Measurements from ENCODE around the gene C1QTNF1.
"Not testable (repeated sequence)": the region's sequence is repeated elsewhere in the genome, so short reads cannot be mapped to it uniquely, and the experiment has no call there.

The C1QTNF1 gene

GRCh38 chr17:79062691-79063090 is 38.7 kb downstream of the C1QTNF1 start:
- no peak for DNase-seq

DNA sequence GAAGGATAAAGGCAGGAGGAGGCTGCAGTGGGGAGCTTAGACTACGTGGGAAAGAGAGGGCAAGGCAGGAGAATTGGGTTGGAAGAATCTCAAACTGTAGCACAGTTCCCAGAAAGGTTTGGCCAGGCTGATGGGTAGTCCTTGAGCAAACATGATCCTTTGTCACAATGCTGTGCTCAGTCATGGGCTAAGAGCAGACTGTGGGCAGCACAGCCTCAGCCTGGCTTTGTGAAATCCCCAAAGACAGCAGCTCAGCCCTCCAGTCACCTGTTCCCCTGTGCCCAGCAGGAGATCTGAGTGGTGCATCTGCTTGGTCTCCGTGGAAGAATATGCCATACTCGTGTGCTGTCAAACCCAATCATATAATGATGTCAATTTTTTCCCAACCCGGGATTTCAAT is 40.1 kb downstream of the C1QTNF1 start:
- DNase-seq = no peak

DNA sequence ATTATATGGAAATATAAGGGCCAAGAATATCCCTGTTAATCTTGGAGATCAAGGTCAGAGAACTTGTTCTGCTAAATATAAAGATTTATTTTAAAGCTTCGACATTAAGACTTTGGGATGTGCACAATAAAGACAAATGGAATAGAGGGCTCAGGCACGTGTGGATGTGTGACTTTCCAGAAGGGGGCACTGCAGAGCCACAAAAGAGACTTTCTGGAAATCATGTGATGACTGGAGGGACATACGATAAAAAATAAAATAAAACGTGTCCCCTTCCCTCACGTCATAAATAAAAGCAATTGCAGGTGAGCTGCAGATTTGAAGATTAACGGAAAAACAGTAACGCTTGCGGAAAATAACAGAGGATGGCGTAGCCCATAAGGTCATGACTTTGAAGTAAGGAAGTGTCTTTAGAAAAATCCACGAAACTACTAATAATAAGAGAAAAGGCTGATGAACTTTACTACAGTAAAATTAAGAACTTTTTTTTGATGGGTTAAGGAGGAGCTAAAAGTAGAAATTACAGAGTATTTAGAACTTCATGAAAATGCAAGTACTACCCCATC is 41.2 kb downstream of the C1QTNF1 start:
- DNase-seq = peak; percentile 54

GRCh38 chr17:79066963-79067362 is 43.0 kb downstream of the C1QTNF1 start:
- no peak for DNase-seq

- DNase-seq = no peak
Measured at GRCh38 chr17:79070266-79070880, 46.4 kb downstream of the C1QTNF1 start.

DNA sequence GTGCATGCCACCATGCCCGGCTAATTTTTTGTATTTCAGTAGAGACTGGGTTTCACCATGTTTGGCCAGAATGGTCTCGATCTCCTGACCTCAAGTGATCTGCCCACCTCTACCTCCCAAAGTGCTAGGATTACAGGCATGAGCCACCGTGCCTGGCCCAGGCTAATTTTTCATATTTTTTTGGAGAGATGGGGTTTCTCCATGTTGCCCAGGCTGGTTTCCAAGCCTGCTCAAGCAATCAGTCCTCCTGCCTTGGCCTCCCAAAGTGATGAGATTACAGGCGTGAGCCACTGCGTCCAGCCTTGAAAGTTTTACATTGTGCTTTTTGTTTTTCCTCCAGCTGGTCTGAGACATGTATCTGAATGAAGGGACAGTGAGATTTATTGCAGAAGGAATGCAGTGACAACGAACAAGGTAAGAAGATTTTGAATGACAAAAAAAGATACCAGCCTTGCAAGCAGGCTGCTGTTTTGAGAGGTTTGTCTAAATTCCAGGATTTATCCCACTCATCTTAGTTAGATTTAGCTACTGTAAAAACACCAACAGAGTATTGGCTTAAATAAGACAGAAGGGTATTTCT is 47.3 kb downstream of the C1QTNF1 start:
- DNase-seq = no peak

- DNase-seq = no peak
Measured at GRCh38 chr17:79072544-79072943, 48.6 kb downstream of the C1QTNF1 start.

GRCh38 chr17:79073016-79073705 is 49.2 kb downstream of the C1QTNF1 start:
- no peak for DNase-seq

DNA sequence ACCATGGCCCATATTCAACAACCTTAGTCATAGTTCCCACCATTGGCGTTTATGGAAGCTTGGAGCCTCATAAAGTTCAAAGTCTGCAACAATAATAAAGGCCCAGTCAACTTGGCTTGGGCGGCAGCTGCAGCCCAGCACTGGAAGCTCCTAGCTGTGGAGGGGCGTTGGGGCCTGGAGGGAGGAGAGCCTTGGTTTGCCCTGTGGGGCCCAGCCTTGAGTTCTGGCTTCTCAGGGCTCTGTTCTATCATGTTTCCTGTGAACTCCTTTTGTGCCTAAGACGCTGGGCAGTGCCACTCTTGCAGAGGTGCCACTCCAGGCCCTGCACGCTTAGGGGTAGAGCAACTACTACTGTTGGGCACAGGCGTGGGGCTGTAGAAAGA is 49.7 kb downstream of the C1QTNF1 start:
- no peak for DNase-seq

DNA sequence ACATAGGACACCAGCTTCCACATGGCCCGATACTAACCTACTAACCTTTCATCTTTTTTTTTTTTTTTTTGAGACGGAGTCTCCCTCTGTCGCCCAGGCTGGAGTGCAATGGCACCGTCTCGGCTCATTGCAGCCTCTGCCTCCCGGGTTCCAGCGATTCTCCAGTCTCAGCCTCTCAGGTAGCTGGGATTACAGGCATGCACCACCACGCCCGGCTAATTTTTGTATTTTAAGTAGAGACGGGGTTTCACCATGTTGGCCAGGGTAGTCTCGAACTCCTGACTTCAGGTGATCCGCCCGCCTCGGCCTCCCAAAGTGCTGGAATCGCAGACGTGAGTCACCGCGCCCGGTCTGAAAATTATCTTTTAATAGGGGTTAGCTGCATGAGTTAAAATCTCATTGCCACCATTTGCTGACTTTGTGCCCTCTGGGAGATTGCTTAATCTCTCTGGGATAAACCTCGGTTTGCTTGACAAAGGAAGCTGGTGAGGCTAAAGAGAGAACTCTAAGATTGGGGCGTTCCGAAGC is 50.2 kb downstream of the C1QTNF1 start:
- not testable (repeated sequence) for DNase-seq

- DNase-seq = peak; percentile 81
Measured at GRCh38 chr17:79074649-79075445, 50.9 kb downstream of the C1QTNF1 start, which contains the start of gene ENGASE. Gene ENGASE (plus strand): TSS chr17:79074824. CDS start chr17:79074945, 121 bp downstream.

GRCh38 chr17:79075446-79075750 is 51.4 kb downstream of the C1QTNF1 start:
- DNase-seq = no peak

GRCh38 chr17:79075861-79076406 is 52.0 kb downstream of the C1QTNF1 start:
- DNase-seq = no peak

DNA sequence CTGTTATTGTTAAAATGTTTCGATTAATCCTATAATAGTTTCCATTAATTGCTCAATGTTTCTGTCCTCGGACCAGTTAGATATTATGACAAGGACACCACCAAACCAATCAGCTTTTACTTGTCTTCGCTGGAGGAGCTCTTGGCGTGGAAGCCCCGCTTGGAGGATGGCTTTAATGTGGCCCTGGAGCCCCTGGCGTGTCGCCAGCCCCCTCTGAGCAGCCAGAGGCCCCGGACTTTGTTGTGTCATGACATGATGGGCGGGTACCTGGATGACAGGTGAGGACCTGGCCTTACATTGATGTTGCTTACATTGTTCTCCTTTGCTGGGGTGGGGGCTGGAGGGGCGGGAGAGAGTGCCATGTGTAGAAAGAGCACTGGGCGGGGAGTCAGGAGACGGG is 53.6 kb downstream of the C1QTNF1 start:
- no peak for DNase-seq

- DNase-seq = no peak
Measured at GRCh38 chr17:79078476-79079190, 54.7 kb downstream of the C1QTNF1 start.

DNA sequence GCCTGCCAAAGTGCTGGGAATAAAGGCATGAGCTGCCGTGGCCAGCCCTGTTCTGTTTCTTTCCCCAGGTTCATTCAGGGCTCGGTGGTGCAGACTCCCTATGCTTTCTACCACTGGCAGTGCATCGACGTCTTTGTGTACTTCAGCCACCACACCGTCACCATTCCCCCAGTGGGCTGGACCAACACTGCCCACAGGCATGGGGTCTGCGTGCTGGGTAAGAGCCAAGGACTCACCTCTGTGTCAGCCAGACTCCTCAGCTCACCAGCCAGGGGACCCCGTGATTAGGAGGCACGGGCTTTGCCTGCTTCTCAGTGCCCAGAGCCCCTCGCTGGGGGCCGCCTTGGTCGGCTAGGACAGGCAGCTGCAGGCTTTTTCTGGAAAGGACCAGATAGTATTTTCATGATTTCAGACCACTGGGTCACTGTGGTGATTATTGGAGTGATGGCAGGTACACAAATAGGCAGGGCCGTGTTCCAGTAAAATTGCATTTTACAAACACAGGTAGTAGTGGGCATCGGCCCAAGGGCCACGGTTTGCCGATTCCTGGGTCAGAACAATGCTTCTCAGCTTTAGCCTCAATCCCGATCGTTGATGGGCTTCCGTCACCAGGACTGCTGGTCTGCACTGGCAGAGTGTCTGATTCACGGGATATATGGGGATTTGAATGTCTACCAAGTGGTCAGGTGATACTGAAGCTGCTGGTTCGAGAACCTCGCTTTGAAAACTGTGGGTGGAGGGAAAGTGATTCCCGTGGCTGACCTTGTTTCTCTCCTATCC is 55.6 kb downstream of the C1QTNF1 start:
- DNase-seq = no peak

DNA sequence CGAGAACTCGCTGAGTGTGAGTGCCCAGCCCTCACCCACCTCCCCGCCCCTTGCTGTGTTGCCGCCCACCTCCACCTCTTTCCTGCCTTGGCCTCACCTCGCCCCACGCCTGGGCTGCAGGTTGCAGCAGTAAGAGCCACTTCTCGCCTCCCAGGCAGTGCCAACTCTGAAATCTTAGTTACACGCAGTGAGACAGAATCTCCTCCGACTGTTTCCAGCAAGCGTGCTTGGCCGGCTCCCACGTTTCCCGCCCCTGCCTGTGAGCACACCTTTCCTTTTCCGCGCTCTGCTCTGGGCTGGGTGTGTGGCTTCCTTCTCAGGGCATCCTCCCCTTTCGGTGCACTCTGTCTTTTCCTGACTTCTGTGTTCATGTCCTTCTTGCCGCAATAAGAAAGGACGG is 56.4 kb downstream of the C1QTNF1 start:
- no peak for DNase-seq

GRCh38 chr17:79080761-79081290 is 56.9 kb downstream of the C1QTNF1 start:
- no peak for DNase-seq

DNA sequence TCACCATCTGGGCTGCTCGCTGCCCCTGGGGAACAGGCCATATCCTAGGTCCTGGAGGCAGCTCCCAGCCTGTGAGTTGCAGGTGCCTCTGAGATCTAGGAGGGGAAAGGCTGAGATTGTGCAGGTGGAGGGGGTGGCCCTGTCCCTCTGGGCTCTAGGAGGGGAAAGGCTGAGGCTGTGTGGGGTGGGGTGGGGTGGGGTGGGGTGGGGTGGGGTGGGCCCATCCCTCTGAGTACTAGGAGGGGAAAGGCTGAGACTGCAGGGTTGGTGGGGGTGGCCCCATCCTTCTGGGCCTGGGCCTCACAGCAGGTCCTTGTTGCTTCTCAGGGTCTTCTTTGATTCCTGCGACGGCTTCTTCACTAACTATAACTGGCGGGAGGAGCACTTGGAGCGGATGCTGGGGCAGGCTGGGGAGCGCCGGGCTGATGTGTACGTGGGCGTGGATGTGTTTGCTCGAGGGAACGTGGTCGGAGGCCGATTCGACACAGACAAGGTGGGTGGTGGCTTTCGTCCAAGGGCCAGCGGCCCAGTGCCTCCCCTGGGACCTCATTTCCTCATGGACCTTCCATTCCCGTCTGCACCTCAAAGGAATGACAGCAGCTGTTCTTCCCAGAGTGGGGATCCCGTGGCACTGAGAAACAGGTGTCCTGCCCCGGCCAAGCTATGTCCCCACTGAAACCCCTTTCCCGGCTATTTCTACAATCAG is 57.8 kb downstream of the C1QTNF1 start:
- DNase-seq = no peak

Measured in NCI-H1092 (cell line).